GM19463 (cell line): ENCODE results near the gene CAPS.
"Not testable (repeated sequence)": the region's sequence is repeated elsewhere in the genome, so short reads cannot be mapped to it uniquely, and the experiment has no call there.

Experiments used
- ATAC-seq: cut with Tn5 transposase; IDR thresholded peaks from one replicate; pipeline ENCODE4 v1.9.1; 2021; ENCODE audit warnings: mild to moderate bottlenecking, moderate library complexity; ENCODE audit not compliant: unreplicated experiment

The CAPS gene

DNA sequence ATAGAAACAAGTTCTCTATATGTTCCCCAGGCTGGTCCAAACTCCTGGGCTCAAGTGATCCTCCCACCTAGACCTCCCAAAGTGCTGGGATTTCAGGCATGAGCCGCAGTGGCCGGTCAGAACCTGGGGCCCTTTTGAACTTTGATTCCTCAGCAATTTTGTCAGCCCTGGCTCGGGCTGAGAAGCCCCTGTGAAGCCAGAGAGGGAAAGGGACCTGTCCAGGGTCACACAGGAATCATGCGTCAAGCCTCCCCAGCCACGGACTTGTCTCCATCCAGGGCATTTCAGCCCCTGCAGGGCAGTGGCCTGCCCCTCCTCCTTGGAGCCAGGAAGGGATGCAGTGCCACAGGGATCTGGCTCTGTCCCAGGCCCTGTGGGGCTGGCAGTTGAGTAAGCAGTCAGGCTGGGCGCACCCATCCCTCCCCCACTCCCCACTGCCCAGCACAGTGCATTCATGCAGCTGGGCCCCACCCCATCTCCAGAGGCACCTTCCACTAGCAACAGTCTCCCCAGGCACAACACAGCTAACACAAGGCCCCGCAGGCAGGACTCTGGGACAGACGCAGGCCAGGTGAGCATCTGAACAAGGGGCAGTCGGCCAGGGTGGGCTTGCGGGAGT is at the start of gene CAPS:
Gene CAPS (plus strand): TSS at position 516 of the 619 bp plus-strand sequence. CDS start 153 bp downstream, outside the sequence.
- no peak for ATAC-seq

DNA sequence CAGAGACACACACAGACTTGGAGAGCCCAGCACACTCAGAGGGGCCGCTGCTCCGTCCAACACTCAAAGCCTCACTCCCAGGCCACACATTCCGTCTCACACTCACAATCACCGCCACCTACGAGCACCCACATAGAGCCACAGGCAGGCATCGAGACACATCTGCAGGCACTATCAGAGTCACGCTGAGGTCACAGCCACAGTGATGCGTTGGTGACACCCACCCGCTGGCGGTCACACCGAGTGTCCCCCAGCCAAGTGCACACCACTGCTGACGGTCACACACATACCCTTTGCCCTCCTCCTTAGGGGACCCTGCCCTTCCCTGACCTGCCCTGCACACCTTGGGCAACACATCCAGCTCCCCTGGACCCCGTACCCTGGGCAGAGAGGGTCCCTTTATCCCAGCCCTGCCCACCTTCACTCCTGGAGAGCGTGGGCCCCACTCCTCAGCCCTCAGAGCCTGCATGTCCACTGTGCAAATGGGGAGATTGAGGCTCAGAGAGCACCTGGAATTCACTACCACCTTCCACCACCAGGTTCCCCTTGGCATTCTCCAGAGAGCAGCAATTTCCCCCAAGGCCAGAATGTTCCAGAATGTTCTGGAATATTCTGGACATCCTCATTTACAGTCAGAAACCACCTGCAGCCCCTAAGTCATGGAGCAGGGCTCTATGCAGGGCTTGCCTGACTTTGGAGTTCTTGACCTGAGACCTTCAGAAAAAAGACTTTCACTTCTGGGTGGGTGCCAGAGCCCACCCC is 49.1 kb upstream of the CAPS start:
- ATAC-seq: no peak

DNA sequence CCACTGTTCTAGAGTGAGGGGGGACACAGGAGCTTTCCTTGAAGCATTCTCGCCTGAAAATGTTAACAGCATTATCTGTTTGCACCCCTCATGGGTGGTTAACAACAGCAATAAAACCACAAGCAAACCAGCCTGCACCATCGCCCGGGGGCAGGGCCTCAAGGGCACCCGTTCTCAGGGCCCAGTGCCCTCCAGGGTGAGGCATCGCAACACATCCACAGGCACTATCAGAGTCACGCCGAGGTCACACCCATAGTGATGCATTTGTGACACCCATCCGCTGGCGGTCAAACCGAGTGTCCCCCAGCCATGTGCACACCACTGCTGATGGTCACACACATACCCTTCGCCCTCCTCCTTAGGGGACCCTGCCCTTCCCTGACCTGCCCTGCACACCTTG is 48.3 kb upstream of the CAPS start:
- no peak for ATAC-seq

DNA sequence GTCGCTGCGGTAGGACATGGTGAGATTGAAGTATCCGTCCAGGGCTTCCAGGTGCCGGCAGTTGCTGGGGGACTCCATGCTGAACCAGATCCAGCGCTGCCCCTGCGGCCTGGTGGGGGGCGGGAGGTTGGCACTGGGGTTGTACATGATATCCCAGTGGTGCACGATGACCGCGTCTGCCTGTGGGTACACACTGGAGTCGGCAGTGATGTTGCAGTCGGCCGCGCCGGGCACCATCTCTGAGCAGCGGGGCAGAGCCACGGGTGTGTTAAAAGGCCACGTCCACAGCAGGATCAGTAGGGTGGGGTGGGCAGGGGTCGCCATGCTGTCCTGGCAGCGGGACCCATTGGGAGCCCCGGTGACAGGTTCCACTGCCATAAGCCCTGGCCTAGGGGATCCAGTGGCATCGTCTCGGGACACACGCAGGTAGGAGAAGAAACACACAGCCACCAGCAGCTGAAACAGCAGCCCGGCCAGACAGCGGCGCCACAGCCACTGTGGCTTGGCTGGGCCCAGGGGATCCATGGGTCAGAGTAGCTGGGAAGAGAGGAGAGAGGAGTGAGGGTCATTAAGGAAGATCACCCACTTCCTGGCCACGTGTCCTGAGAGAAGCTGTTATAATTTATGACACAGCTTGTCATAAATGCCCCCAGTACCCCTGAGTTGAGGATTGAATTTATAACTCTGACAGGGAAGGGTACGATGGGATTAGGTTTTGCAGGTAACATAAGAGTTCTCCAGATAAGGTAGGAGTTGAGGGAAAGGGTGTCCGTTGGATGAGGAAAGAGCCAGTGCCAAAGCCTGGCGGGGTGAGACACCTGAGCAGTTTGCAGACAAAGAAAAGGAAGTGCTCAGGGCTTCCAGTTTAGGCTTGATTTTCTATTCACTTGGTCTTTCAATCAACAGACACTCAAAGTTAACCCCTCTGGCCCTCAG is 46.6 kb upstream of the CAPS start:
- ATAC-seq: no peak

- ATAC-seq: no peak
Observed at GRCh38 chr19:5870986-5871394, 43.1 kb upstream of the CAPS start.

DNA sequence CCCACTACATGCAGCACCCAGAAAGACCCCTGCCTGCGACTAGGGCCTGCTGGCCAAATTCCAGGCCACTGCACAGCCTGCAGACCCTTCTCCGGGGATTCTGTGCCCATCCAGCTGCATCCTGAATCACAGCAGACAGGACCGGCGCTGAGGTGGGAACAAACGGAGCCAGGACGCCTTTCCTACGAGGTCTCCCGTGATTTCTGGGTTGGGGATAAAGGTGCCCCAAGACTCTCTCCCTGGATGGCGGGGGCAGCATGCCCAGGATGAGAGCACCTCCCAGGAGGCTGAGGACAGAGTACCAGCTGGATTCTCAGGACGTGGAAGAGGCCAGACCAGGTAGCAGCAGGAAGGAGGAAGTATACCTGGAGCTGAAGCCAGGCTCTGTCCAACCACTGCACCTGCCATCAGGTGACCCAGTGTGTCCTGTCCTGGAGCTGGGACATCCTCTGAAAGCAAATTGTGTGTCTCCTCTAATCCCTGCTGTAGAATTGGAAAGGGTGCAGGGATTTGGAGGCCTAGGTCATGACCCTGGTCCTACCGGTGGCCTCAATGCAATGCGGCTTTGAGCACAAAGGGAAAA is 40.3 kb upstream of the CAPS start:
- ATAC-seq: no peak

- ATAC-seq: not testable (repeated sequence)
Observed at GRCh38 chr19:5874496-5874895, 39.6 kb upstream of the CAPS start.

- ATAC-seq: no peak
Observed at GRCh38 chr19:5877427-5877826, 36.6 kb upstream of the CAPS start.

GRCh38 chr19:5877882-5878281 is 36.2 kb upstream of the CAPS start:
- ATAC-seq: no peak

DNA sequence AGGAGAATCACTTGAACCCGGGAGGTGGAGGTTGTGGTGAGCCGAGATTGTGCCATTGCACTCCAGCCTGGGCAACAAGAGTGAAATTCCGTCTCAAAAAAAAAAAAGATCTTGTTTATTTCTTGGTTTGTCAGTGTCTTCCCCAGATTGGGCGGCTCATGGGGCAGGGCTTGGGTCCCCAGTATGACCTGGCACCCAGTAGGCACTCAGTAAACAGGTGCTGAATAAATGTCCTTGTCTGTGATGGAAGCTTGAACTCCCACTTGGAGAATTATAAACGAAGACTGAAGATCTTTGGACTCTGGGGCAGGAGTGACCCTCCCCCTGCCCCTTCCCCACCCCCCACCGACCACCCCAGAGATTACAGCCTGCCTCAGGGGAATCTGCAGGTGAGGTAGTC is 33.9 kb upstream of the CAPS start:
- ATAC-seq: no peak

DNA sequence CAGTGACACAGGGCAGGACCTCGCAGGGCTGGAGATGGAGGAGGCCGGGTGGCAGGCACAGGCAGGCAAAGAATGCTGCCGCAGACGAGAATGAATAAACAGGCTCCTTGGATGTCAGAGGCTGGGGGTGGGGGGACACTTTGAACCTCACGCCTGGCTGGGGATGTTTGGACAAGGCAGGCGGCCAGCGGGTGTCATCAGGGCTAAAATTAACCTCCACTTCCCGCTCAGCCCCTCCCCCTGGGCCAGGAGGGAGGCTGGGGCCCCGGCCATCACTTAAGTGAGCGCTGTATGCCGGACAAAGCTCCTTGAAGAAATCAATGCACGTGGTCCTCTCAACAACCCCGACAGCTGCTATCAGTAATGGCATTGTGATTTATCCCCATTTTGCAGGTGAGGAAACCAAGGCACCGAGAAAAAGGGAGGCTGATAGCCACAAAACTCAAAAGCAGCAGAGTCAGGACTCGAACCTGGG is 33.4 kb upstream of the CAPS start:
- no peak for ATAC-seq

DNA sequence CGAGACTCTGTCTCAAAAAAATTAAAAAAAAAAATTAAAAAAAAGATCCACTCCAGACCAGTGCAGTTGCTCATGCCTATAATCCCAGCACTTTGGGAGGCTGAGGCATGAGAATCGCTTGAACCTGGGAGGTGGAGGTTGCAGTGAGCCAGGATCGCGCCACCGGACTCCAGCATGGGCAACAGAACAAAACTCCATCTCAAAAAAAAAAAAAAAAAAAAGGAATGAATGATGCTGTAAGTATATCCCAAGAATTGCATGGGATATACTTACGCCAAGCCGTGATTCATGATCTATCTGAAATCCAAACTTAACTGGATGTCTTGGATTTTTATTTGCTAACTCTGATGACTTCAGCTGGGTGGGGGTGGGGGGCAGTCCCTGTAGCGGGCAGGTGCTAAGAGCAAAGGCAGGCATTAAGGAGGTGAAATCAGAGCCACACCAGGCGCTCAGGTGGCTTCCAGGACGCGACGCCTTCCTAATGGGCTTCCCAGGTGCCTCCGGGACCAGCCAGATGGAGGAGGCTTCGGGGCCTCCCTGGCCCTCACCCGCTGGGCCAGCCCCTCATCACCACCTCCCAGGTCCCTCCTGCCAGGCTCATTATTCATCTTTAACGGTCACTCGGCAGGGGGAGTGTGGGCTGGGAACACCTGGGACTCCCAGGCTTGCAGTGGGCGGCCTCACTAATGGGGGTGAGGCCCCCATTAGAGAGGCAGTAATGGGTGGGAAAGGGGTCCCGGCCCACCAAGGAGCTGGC is 32.3 kb upstream of the CAPS start:
- no peak for ATAC-seq

- no peak for ATAC-seq
Observed at GRCh38 chr19:5882421-5882968, 31.6 kb upstream of the CAPS start.

DNA sequence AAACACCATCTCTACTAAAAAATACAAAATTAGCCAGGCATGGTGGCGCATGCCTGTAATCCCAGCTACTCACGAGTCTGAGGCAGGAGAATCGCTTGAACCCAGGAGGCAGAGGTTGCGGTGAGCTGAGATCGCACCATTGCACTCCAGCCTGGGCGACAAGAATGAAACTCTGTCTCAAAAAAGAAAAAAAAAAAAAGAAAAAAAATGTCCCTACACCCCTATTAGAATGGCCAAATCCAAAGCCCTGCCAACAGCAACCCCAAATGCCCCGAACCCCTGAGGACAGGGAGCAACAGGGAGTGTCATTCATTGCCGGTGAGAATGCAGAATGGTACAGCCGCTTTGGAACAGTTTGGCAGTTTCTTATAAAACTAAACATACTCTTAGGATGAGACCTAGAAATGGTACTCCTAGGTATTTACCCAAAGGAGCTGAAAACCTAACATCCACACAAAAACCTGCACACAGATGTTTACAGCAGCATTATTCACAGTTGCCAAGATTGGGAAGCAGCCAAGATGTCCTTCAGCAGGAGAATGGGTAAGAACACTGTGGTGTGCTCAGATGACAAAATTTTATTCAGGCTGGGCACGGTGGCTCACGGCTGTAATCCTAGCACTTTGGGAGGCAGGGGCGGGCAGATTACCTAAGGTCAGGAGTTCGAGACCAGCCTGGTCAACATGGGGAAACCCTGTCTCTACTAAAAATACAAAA is 30.7 kb upstream of the CAPS start:
- ATAC-seq: not testable (repeated sequence)

GRCh38 chr19:5884065-5884811 is 29.8 kb upstream of the CAPS start:
- ATAC-seq: not testable (repeated sequence)

GRCh38 chr19:5889288-5889971 is 24.6 kb upstream of the CAPS start:
- no peak for ATAC-seq

DNA sequence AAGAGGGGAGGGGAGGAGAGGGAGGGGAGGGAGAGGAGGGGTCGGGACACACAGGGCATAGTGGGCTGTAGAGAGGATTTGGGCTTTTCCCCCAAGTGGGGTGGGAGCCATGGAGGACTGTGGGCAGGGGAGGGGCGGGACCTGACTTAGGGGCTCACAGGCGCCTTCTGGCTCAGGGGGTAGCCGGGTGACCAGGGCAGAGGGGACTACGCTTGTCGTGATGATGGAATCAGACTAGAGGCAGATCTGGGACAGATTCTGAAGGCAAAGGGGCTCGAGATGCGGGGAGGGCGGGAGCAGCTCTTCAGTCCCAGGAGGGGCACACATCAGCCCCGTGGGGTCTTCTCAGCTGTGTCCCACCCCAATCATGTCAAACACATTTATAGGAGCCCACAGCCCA is 24.0 kb upstream of the CAPS start:
- ATAC-seq: no peak

GRCh38 chr19:5891572-5891937 is 22.5 kb upstream of the CAPS start:
- no peak for ATAC-seq
